ENCODE data around the gene ATCAY.
A peak's percentile ranks its signal among the peaks of the same experiment; 100 is the strongest.
"Not testable (repeated sequence)": the region's sequence is repeated elsewhere in the genome, so short reads cannot be mapped to it uniquely, and the experiment has no call there.

The ATCAY gene

GRCh38 chr19:3908266-3909054 lies 28.0 kb downstream of the ATCAY start:
- H3K27ac Mint-ChIP-seq: no peak overlapping the region
- no peaks in the 10 kb centered on the region for H3K4me1 Mint-ChIP-seq
- no peak overlapping the region for H3K4me3 Mint-ChIP-seq
- H3K36me3 Mint-ChIP-seq: no peaks in the 10 kb centered on the region
- H3K9me3 Mint-ChIP-seq: peaks cover 2% of the 10 kb centered on the region
- H3K27me3 Mint-ChIP-seq: peaks cover 9% of the 10 kb centered on the region
- no peak for ATAC-seq

GRCh38 chr19:3910105-3910504 lies 29.6 kb downstream of the ATCAY start:
- H3K27me3 Mint-ChIP-seq: peaks cover 9% of the 10 kb centered on the region
- ATAC-seq: no peak
- peaks cover 2% of the 10 kb centered on the region for H3K9me3 Mint-ChIP-seq
- H3K27ac Mint-ChIP-seq: no peak overlapping the region
- no peaks in the 10 kb centered on the region for H3K4me1 Mint-ChIP-seq
- H3K36me3 Mint-ChIP-seq: no peaks in the 10 kb centered on the region
- H3K4me3 Mint-ChIP-seq: no peak overlapping the region

- no peak for ATAC-seq
- H3K27ac Mint-ChIP-seq: no peak overlapping the region
- peaks cover 6% of the 10 kb centered on the region for H3K9me3 Mint-ChIP-seq
- H3K4me1 Mint-ChIP-seq: peaks cover 9% of the 10 kb centered on the region
- H3K4me3 Mint-ChIP-seq: no peak overlapping the region
- peaks cover 5% of the 10 kb centered on the region for H3K36me3 Mint-ChIP-seq
- H3K27me3 Mint-ChIP-seq: peaks cover 33% of the 10 kb centered on the region
Observed at GRCh38 chr19:3914199-3914598, 33.7 kb downstream of the ATCAY start.

GRCh38 chr19:3916033-3916432 lies 35.5 kb downstream of the ATCAY start:
- H3K4me1 Mint-ChIP-seq: peaks cover 9% of the 10 kb centered on the region
- H3K4me3 Mint-ChIP-seq: peak overlapping the region; percentile 2
- H3K36me3 Mint-ChIP-seq: peaks cover 5% of the 10 kb centered on the region
- peaks cover 33% of the 10 kb centered on the region for H3K27me3 Mint-ChIP-seq
- ATAC-seq: no peak
- peaks cover 4% of the 10 kb centered on the region for H3K9me3 Mint-ChIP-seq
- no peak overlapping the region for H3K27ac Mint-ChIP-seq

- Mint-ChIP-seq H3K4me1 (peaks cover 9% of the 10 kb centered on the region), H3K27me3 (peaks cover 53% of the 10 kb centered on the region), H3K27ac (no peak overlapping the region), H3K9me3 (peaks cover 15% of the 10 kb centered on the region), H3K36me3 (peaks cover 13% of the 10 kb centered on the region), H3K4me3 (no peak overlapping the region)
- no peak for ATAC-seq
Observed at GRCh38 chr19:3919793-3920192, 39.3 kb downstream of the ATCAY start.

GRCh38 chr19:3923096-3923758 lies 42.7 kb downstream of the ATCAY start:
- H3K27me3 Mint-ChIP-seq: peaks cover 45% of the 10 kb centered on the region
- H3K4me3 Mint-ChIP-seq: no peak overlapping the region
- H3K36me3 Mint-ChIP-seq: peaks cover 8% of the 10 kb centered on the region
- H3K27ac Mint-ChIP-seq: no peak overlapping the region
- H3K9me3 Mint-ChIP-seq: peaks cover 12% of the 10 kb centered on the region
- no peak for ATAC-seq
- H3K4me1 Mint-ChIP-seq: no peaks in the 10 kb centered on the region

GRCh38 chr19:3923912-3924311 lies 43.4 kb downstream of the ATCAY start:
- Mint-ChIP-seq H3K4me1 (no peaks in the 10 kb centered on the region), H3K9me3 (peaks cover 12% of the 10 kb centered on the region), H3K27ac (no peak overlapping the region), H3K36me3 (peaks cover 8% of the 10 kb centered on the region), H3K27me3 (peaks cover 41% of the 10 kb centered on the region), H3K4me3 (no peak overlapping the region)
- no peak for ATAC-seq

- peaks cover 3% of the 10 kb centered on the region for H3K9me3 Mint-ChIP-seq
- no peak for ATAC-seq
- no peak overlapping the region for H3K4me3 Mint-ChIP-seq
- H3K4me1 Mint-ChIP-seq: no peaks in the 10 kb centered on the region
- H3K27me3 Mint-ChIP-seq: peaks cover 66% of the 10 kb centered on the region
- no peak overlapping the region for H3K27ac Mint-ChIP-seq
- H3K36me3 Mint-ChIP-seq: no peaks in the 10 kb centered on the region
Observed at GRCh38 chr19:3931041-3931440, 50.6 kb downstream of the ATCAY start.

- H3K27ac Mint-ChIP-seq: no peak within 1 kb of the TSS
- peaks cover 62% of the 10 kb centered on the region for H3K27me3 Mint-ChIP-seq
- ATAC-seq: peak; percentile 49
- H3K36me3 Mint-ChIP-seq: no peaks in the 10 kb centered on the region
- H3K9me3 Mint-ChIP-seq: peaks cover 3% of the 10 kb centered on the region
- H3K4me1 Mint-ChIP-seq: no peaks in the 10 kb centered on the region
- no peak within 1 kb of the TSS for H3K4me3 Mint-ChIP-seq
Observed at GRCh38 chr19:3932931-3933810, 52.7 kb downstream of the ATCAY start, which contains the start of gene NMRK2. TSS of gene NMRK2 (plus strand) at chr19:3933069. CDS start at chr19:3933672, 603 bp downstream.

- Mint-ChIP-seq H3K27ac (no peak overlapping the region), H3K27me3 (peaks cover 48% of the 10 kb centered on the region), H3K4me3 (no peak overlapping the region), H3K9me3 (no peaks in the 10 kb centered on the region), H3K4me1 (no peaks in the 10 kb centered on the region), H3K36me3 (no peaks in the 10 kb centered on the region)
- peak; percentile 46 for ATAC-seq
Observed at GRCh38 chr19:3936506-3937442, 56.3 kb downstream of the ATCAY start.

- not testable (repeated sequence) for ATAC-seq, H3K9me3 Mint-ChIP-seq, H3K36me3 Mint-ChIP-seq, H3K27ac Mint-ChIP-seq, H3K4me1 Mint-ChIP-seq, H3K4me3 Mint-ChIP-seq
- H3K27me3 Mint-ChIP-seq: peaks cover 40% of the 10 kb centered on the region
Observed at GRCh38 chr19:3938300-3938950, 57.9 kb downstream of the ATCAY start.

- Mint-ChIP-seq H3K9me3 (no peaks in the 10 kb centered on the region), H3K36me3 (no peaks in the 10 kb centered on the region), H3K27me3 (peaks cover 37% of the 10 kb centered on the region), H3K4me3 (no peak overlapping the region), H3K4me1 (peaks cover 5% of the 10 kb centered on the region), H3K27ac (no peak overlapping the region)
- no peak for ATAC-seq
Observed at GRCh38 chr19:3942790-3943409, 62.4 kb downstream of the ATCAY start.

- no peaks in the 10 kb centered on the region for H3K36me3 Mint-ChIP-seq
- H3K4me1 Mint-ChIP-seq: peaks cover 5% of the 10 kb centered on the region
- H3K9me3 Mint-ChIP-seq: no peaks in the 10 kb centered on the region
- ATAC-seq: no peak
- no peak overlapping the region for H3K4me3 Mint-ChIP-seq
- H3K27me3 Mint-ChIP-seq: peaks cover 28% of the 10 kb centered on the region
- H3K27ac Mint-ChIP-seq: no peak overlapping the region
Observed at GRCh38 chr19:3944018-3944721, 63.7 kb downstream of the ATCAY start.

Data from stimulated activated memory B cell treated with anti-CD40 and anti-IgM and Interleukin-4, amounts not matched to agents 10 μg/mL and 1 μg/mL and 100 μg/mL, for 72 hours (primary cell).